GM19468 (cell line): ENCODE measurements around the gene TRIM41.
"Not testable (repeated sequence)": the region's sequence is repeated elsewhere in the genome, so short reads cannot be mapped to it uniquely, and the experiment has no call there.

Experiments
- ATAC-seq: cut with Tn5 transposase; IDR thresholded peaks from one replicate; pipeline ENCODE4 v1.9.1; 2021; ENCODE audit warnings: mild to moderate bottlenecking, moderate library complexity, moderate number of reproducible peaks; ENCODE audit not compliant: unreplicated experiment; ENCODE audit errors: extremely low read depth

Gene TRIM41

GRCh38 chr5:181209006-181209405 lies 14.1 kb upstream of the TRIM41 start:
- not testable (repeated sequence) for ATAC-seq

GRCh38 chr5:181210148-181210547 lies 12.9 kb upstream of the TRIM41 start:
- ATAC-seq: not testable (repeated sequence)

- ATAC-seq: not testable (repeated sequence)
These were observed 12.4 kb upstream of the TRIM41 start for GRCh38 chr5:181210698-181211097.

- ATAC-seq: no peak
These were observed 11.9 kb upstream of the TRIM41 start for GRCh38 chr5:181211208-181211607.

GRCh38 chr5:181212080-181212479 lies 11.0 kb upstream of the TRIM41 start:
- no peak for ATAC-seq

- no peak for ATAC-seq
These were observed 10.1 kb upstream of the TRIM41 start for GRCh38 chr5:181212934-181213333.

GRCh38 chr5:181214249-181214648 lies 8.8 kb upstream of the TRIM41 start:
- ATAC-seq: not testable (repeated sequence)

- ATAC-seq: no peak
These were observed 6.8 kb upstream of the TRIM41 start for GRCh38 chr5:181215997-181216989.

- no peak for ATAC-seq
These were observed 5.8 kb upstream of the TRIM41 start for GRCh38 chr5:181217111-181217802.

- ATAC-seq: no peak
These were observed 5.3 kb upstream of the TRIM41 start for GRCh38 chr5:181217803-181218062.

GRCh38 chr5:181218795-181219124 lies 4.3 kb upstream of the TRIM41 start:
- ATAC-seq: no peak

GRCh38 chr5:181219262-181220177 lies 3.6 kb upstream of the TRIM41 start:
- ATAC-seq: no peak

GRCh38 chr5:181220178-181220515 lies 2.9 kb upstream of the TRIM41 start:
- no peak for ATAC-seq

- no peak for ATAC-seq
These were observed 1.8 kb upstream of the TRIM41 start for GRCh38 chr5:181221105-181221791.

GRCh38 chr5:181221792-181222629 lies 1.1 kb upstream of the TRIM41 start:
- peak; percentile 12 for ATAC-seq

GRCh38 chr5:181222630-181223057 lies 437 bp upstream of the TRIM41 start:
- ATAC-seq: no peak

- no peak for ATAC-seq
These were observed 778 bp downstream of the TRIM41 start for GRCh38 chr5:181223729-181224389.

- no peak for ATAC-seq
These were observed 1.5 kb downstream of the TRIM41 start for GRCh38 chr5:181224390-181225229.
